Esophagus squamous epithelium (tissue), 5 donors: ENCODE results near the gene CSNK1G1. TPM values are rescaled to one million over a fixed set of nuclear protein-coding genes. Genes with fewer than 3 reads are reported as not detected.
"Not testable (repeated sequence)": the region's sequence is repeated elsewhere in the genome, so short reads cannot be mapped to it uniquely, and the experiment has no call there.

ENCODE experiments used
- DNase-seq: peaks from one replicate; lab custom pipeline; 2025; lab: John Stamatoyannopoulos, UW
- H3K27ac ChIP-seq, 4 donors: fragments of 200-600 bp; sonication (generic); one replicate each; pipeline ENCODE4 v1.5.1; 2016 to 2019; ENCODE audit warnings: mild to moderate bottlenecking in 1 of 4
- H3K27me3 ChIP-seq, 4 donors: fragments of 200-600 bp; sonication (generic); 1 replicate in 3 of 4; 2 replicates in 1 of 4; pipeline versions ENCODE4 v1.5.1 to v1.6.0; 2017 to 2021; ENCODE audit warnings: antibody characterized with exemption in 1 of 4
- H3K36me3 ChIP-seq, 3 donors: fragments of 200-600 bp; sonication (generic); one replicate each; pipeline ENCODE4 v1.5.1; 2016 to 2019
- H3K4me1 ChIP-seq, 3 donors: fragments of 200-600 bp; sonication (generic); one replicate each; pipeline ENCODE4 v1.5.1; 2017 to 2019
- H3K4me3 ChIP-seq, 4 donors: fragments of 200-600 bp; sonication (generic); 1 replicate in 3 of 4; 2 replicates in 1 of 4; pipeline ENCODE4 v1.5.1; 2016 to 2019; ENCODE audit warnings: mild to moderate bottlenecking in 2 of 4, moderate library complexity in 1 of 4
- H3K9me3 ChIP-seq, 3 donors: fragments of 200-600 bp; sonication (generic); one replicate each; pipeline ENCODE4 v1.5.1; 2016 to 2019
- CTCF ChIP-seq, 6 experiments: fragments of 450-650 bp in 4 of 6; fragments of 200-600 bp in 2 of 6; sonication (generic) in 2 of 6; IDR thresholded peaks; one replicate each; pipeline ENCODE4 v1.5.1; 2016 to 2019; ENCODE audit warnings: antibody characterized with exemption in 6 of 6, mild to moderate bottlenecking in 4 of 6, moderate library complexity in 4 of 6
- POLR2A ChIP-seq, 4 donors: fragments of 450-650 bp; IDR thresholded peaks; one replicate each; pipeline ENCODE4 v1.6.1; 2017; ENCODE audit warnings: antibody characterized with exemption in 4 of 4, mild to moderate bottlenecking in 4 of 4, moderate library complexity in 3 of 4
- WGBS, 2 donors: methylation state at CpG; one replicate each; pipeline ENCODE4 v1.1.5; 2018; 5-methylcytosine and 5-hydroxymethylcytosine counted together
- intact Hi-C: fragments of 100-400 bp; cut with DNase I; formaldehyde crosslinking; loops from one replicate; pipeline ENCODE4 v1.15.0; 2022
- total RNA-seq, 4 donors: library from RNA; depleted of rRNA; stranded (reverse); fragments of >200 nt; gene quantifications; one replicate each; pipeline ENCODE4 v1.1.0, GENCODE V29; 2016
- donor health status: DM: yes; HTN: yes; CAD: no.

The CSNK1G1 gene
- total RNA-seq, 4 donors from 2014 or later, result 15.0 to 21.4 (median 16.8) TPM

GRCh38 chr15:64381000-64381751 lies 25.2 kb upstream of the CSNK1G1 start, which contains the start of gene PCLAF:
Gene PCLAF, minus strand, starts transcription at chr15:64381441. Its CDS starts 70 bp downstream, at chr15:64381371.
- Histone ChIP-seq H3K27me3 (no peaks in the 10 kb centered on the region), H3K27ac (peak within 1 kb of the TSS in 3 of 4 donors; percentile 26 to 42 (median 36)), H3K9me3 (no peaks in the 10 kb centered on the region), H3K36me3 (no peaks in the 10 kb centered on the region), H3K4me3 (peak within 1 kb of the TSS; percentile 50 to 66 (median 57)), H3K4me1 (peaks cover 8 to 25% (median 11%) of the 10 kb centered on the region in 3 donors)
- WGBS, 2 donors, result 0 to 2% methylated on average over 12 to 31 of the region's 38 CpGs
- peak; percentile 66 for DNase-seq
- TF ChIP-seq POLR2A (IDR thresholded peaks at IDR 0.05), result no peak
- TF ChIP-seq CTCF (IDR thresholded peaks at IDR 0.05), result peak in 2 of 6 experiments; percentile 6 to 8
- intact Hi-C loops, result loop anchor here (10.0 kb wide), 1 partner anchor 216 kb away; the partner anchor contains the start of gene PPIB

GRCh38 chr15:64380130-64380870 lies 24.3 kb upstream of the CSNK1G1 start:
- peak overlapping the region; percentile 50 to 66 (median 57) for H3K4me3 ChIP-seq

GRCh38 chr15:64379216-64379960 lies 23.4 kb upstream of the CSNK1G1 start:
- H3K9me3 ChIP-seq, result no peaks in the 10 kb centered on the region
- intact Hi-C loops, result no loop called here
- no peak for DNase-seq
- H3K4me3 ChIP-seq, result no peak overlapping the region
- no peak overlapping the region for H3K27ac ChIP-seq
- TF ChIP-seq POLR2A (IDR thresholded peaks at IDR 0.05) (no peak), CTCF (IDR thresholded peaks at IDR 0.05) (no peak)
- no peaks in the 10 kb centered on the region for H3K36me3 ChIP-seq
- H3K4me1 ChIP-seq, result peaks cover 8 to 25% (median 11%) of the 10 kb centered on the region in 3 donors
- H3K27me3 ChIP-seq, result no peaks in the 10 kb centered on the region
- 51 to 61% methylated on average over 5 to 9 of the region's 9 CpGs for WGBS, 2 donors

More at GRCh38 chr15:64380130-64380870, 24.3 kb upstream of the CSNK1G1 start:
- intact Hi-C loops, result loop anchor here (10.0 kb wide), 1 partner anchor 215 kb away; the partner anchor contains the start of gene PPIB
- Histone ChIP-seq H3K4me1 (peaks cover 8 to 25% (median 11%) of the 10 kb centered on the region in 3 donors), H3K27ac (peak overlapping the region in 1 of 4 donors; percentile 36)
- 47 to 52% methylated on average over 11 of the region's 11 CpGs for WGBS, 2 donors
- H3K9me3 ChIP-seq, H3K27me3 ChIP-seq, DNase-seq, H3K36me3 ChIP-seq: not testable (repeated sequence)

GRCh38 chr15:64373360-64373759 lies 17.4 kb upstream of the CSNK1G1 start:
- Histone ChIP-seq H3K9me3 (no peaks in the 10 kb centered on the region), H3K27ac (no peak overlapping the region), H3K4me1 (no peaks in the 10 kb centered on the region), H3K27me3 (no peaks in the 10 kb centered on the region), H3K4me3 (no peak overlapping the region), H3K36me3 (no peaks in the 10 kb centered on the region)
- 90 to 97% methylated on average over 7 to 8 of the region's 8 CpGs for WGBS, 2 donors
- no peak for DNase-seq
- intact Hi-C loops, result no loop called here
- no peak for TF ChIP-seq POLR2A (IDR thresholded peaks at IDR 0.05)
- TF ChIP-seq CTCF (IDR thresholded peaks at IDR 0.05), result no peak

GRCh38 chr15:64371383-64371782 lies 15.4 kb upstream of the CSNK1G1 start:
- WGBS, 2 donors, result 97 to 100% methylated on average over 3 to 8 of the region's 8 CpGs
- H3K4me1 ChIP-seq, H3K27ac ChIP-seq, H3K4me3 ChIP-seq, H3K36me3 ChIP-seq, H3K9me3 ChIP-seq, H3K27me3 ChIP-seq, intact Hi-C loops, DNase-seq: not testable (repeated sequence)
